B cell (primary cell): Measurements from ENCODE around the gene HLCS.

Experiments used
- CTCF ChIP-seq: fragments of 200-600 bp; IDR thresholded peaks from one replicate; pipeline ENCODE4 v1.8.0; 2022; ENCODE audit warnings: antibody characterized with exemption, mild to moderate bottlenecking
- EZH2 ChIP-seq: IDR thresholded peaks from 2 replicates; pipeline ENCODE4 v1.6.1; 2012; ENCODE audit warnings: borderline replicate concordance, low read depth, mild to moderate bottlenecking, moderate library complexity, low read length; ENCODE audit not compliant: insufficient read depth, poor library complexity, severe bottlenecking

GRCh38 chr21:36707763-36708285 lies 258.6 kb downstream of the HLCS start:
- TF ChIP-seq EZH2 (no peak), CTCF (no peak)
